ENCODE measurements around the gene SMOC2. TPM values are rescaled to one million over a fixed set of nuclear protein-coding genes. Genes with fewer than 3 reads are reported as not detected.

SMOC2 gene
- total RNA-seq, 1 donor from 2014 or later: 102 TPM

GRCh38 chr6:168419569-168419968, 21.4 kb upstream of the SMOC2 start:
- TF ChIP-seq CTCF (IDR thresholded peaks at IDR 0.05): no peak
- no peak for DNase-seq (ENCODE audit: low spot score in 2 of 2)
- Histone ChIP-seq H3K36me3 (no peaks in the 10 kb centered on the region), H3K9me3 (no peaks in the 10 kb centered on the region), H3K27me3 (no peaks in the 10 kb centered on the region), H3K27ac (no peak overlapping the region), H3K4me3 (no peak overlapping the region), H3K4me1 (peaks cover 3 to 19% of the 10 kb centered on the region in 2 donors)
- intact Hi-C loops (cut with DNase I): no loop called here

- H3K9me3 ChIP-seq: no peaks in the 10 kb centered on the region
- intact Hi-C loops (cut with DNase I): no loop called here
Observed at GRCh38 chr6:168420084-168420483, 20.9 kb upstream of the SMOC2 start.

GRCh38 chr6:168420706-168421105, 20.3 kb upstream of the SMOC2 start:
- Histone ChIP-seq H3K36me3 (no peaks in the 10 kb centered on the region), H3K27ac (no peak overlapping the region), H3K9me3 (no peaks in the 10 kb centered on the region), H3K4me3 (no peak overlapping the region), H3K27me3 (no peaks in the 10 kb centered on the region), H3K4me1 (peaks cover 0 to 16% of the 10 kb centered on the region in 2 donors)
- intact Hi-C loops (cut with DNase I): no loop called here
- DNase-seq (ENCODE audit: low spot score in 2 of 2): no peak
- no peak for TF ChIP-seq CTCF (IDR thresholded peaks at IDR 0.05)

More at GRCh38 chr6:168420084-168420483, 20.9 kb upstream of the SMOC2 start:
- H3K36me3 ChIP-seq: no peaks in the 10 kb centered on the region
- H3K27ac ChIP-seq: no peak overlapping the region
- no peak for TF ChIP-seq CTCF (IDR thresholded peaks at IDR 0.05)
- peaks cover 3 to 18% of the 10 kb centered on the region in 2 donors for H3K4me1 ChIP-seq
- DNase-seq (ENCODE audit: low spot score in 2 of 2): no peak
- H3K27me3 ChIP-seq: no peaks in the 10 kb centered on the region
- no peak overlapping the region for H3K4me3 ChIP-seq

GRCh38 chr6:168427184-168427583, 13.8 kb upstream of the SMOC2 start:
- Histone ChIP-seq H3K27me3 (no peaks in the 10 kb centered on the region), H3K36me3 (no peaks in the 10 kb centered on the region), H3K9me3 (no peaks in the 10 kb centered on the region), H3K4me1 (peaks cover 0 to 4% of the 10 kb centered on the region in 2 donors), H3K4me3 (peak overlapping the region in 1 of 2 donors; percentile 31), H3K27ac (peak overlapping the region; percentile 57 to 66)
- TF ChIP-seq CTCF (IDR thresholded peaks at IDR 0.05): no peak
- no peak for DNase-seq (ENCODE audit: low spot score in 2 of 2)
- intact Hi-C loops (cut with DNase I): no loop called here

GRCh38 chr6:168428052-168428826, 12.7 kb upstream of the SMOC2 start:
- intact Hi-C loops (cut with DNase I): no loop called here
- DNase-seq (ENCODE audit: low spot score in 2 of 2): no peak
- no peak overlapping the region for H3K4me3 ChIP-seq
- H3K9me3 ChIP-seq: no peaks in the 10 kb centered on the region
- H3K36me3 ChIP-seq: no peaks in the 10 kb centered on the region
- no peak for TF ChIP-seq CTCF (IDR thresholded peaks at IDR 0.05)
- no peaks in the 10 kb centered on the region for H3K27me3 ChIP-seq
- peaks cover 0 to 4% of the 10 kb centered on the region in 2 donors for H3K4me1 ChIP-seq
- peak overlapping the region; percentile 57 to 66 for H3K27ac ChIP-seq

All from ascending aorta (tissue), 2 donors.